ENCODE data around the gene FRAS1.

Gene FRAS1

GRCh38 chr4:78370631-78371372 is 313.7 kb downstream of the FRAS1 start:
- no peak for DNase-seq (ENCODE audit: low read depth)

DNA sequence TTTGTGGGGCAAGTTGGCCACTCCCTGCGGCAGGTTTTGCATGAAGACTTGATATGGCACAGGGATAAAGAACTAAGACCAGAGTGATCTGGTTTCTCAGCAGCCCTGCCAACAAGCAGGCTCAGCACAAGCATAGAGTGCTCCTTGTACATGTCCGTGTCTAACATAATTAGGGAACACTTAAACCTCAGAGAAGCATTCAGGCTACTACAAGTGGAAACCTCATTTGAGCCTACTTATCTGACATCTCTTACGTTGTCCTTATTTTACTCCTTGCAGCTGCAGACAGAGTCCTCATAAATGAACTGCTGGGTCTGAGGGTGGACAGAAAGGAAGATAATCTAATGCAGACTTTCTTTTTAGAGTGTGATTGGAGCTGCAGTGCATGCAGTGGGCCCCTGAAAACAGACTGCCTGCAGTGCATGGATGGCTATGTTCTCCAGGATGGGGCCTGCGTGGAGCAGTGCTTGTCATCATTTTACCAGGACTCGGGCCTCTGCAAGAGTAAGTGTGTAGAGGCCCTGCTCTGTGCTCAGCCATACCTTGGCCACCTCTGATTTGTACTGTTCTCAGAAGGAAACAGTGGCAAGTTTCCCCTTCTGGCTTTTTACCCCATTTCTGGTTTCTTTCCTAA is 315.3 kb downstream of the FRAS1 start:
- DNase-seq (ENCODE audit: low read depth), result no peak

DNA sequence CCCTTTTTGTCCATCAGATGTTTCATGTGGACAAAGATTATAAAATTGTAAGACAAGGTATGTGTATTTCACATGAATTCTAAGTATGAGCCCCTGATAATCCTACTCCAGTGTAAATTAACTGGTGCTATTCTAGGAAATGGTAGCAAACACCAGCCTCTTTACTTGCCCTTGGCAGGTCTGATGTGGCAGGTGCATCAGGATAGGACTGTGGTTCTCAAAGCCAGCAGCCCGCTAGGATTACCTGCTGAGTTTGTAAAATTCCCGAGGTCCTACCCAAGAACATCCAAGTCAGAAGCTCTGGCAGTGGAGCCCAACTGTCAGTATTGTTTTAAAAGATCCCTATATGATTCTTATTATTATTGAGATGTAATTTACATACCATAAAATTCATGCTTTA is 320.4 kb downstream of the FRAS1 start:
- DNase-seq (ENCODE audit: low read depth), result no peak

GRCh38 chr4:78379040-78379439 is 321.9 kb downstream of the FRAS1 start:
- DNase-seq (ENCODE audit: low read depth), result no peak

GRCh38 chr4:78379991-78380729 is 323.0 kb downstream of the FRAS1 start:
- DNase-seq (ENCODE audit: low read depth), result no peak

DNA sequence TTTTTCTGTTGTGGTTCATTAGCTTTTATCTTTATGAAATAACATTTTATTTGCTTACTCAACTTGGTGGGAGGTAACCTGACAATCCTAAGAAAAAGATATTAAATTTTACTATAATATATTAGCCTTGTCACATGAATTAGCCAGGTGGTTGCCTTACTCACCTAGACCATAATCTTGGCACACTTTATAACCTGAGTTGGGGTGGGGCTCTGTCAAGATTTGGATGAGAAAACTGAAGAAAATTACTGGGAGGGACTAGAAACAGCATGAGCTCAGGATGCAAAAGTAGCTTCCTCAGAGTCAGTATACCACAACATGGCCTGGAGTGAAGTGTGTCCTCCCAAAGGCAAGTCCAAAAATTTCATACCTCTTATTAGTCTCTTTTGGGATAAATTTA is 329.6 kb downstream of the FRAS1 start:
- no peak for DNase-seq (ENCODE audit: low read depth)

DNA sequence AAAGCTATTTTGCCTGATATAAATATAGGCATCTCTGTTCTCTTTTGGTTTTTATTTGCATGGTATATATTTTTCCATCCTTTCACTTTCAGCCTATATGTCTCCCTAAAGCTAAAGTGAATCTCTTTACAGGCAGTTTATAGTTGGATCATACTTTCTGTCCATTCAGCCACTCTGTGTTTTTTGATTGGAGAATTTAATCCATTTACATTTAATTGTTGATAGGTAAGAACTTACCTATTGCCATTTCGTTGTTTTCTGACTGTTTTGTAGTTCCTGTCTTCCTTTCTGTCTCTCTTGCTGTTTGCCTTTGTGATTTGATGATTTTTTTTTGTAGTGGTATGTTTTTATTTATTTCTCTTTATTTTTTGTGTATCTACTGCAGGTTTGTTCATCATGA is 338.5 kb downstream of the FRAS1 start:
- DNase-seq (ENCODE audit: low read depth), result no peak

- no peak for DNase-seq (ENCODE audit: low read depth)
Observed at GRCh38 chr4:78396613-78397291, 339.6 kb downstream of the FRAS1 start.

DNA sequence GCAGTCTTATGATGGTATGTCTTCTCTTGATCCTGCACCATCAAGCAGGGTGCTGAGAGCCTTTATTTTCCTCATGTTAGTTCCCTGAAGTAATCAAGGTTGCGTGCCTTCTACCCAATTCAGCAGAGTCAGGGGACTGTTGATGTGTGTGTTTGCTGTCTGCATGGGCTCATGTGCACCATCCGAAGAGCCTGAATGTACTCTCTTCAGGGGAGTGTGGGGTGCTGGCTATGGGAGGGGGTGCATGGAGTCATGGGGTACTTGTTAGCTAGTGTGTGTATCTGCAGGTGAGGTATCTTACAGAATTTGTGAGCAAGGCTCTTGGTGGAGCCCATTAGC is 340.1 kb downstream of the FRAS1 start:
- DNase-seq (ENCODE audit: low read depth), result no peak

DNA sequence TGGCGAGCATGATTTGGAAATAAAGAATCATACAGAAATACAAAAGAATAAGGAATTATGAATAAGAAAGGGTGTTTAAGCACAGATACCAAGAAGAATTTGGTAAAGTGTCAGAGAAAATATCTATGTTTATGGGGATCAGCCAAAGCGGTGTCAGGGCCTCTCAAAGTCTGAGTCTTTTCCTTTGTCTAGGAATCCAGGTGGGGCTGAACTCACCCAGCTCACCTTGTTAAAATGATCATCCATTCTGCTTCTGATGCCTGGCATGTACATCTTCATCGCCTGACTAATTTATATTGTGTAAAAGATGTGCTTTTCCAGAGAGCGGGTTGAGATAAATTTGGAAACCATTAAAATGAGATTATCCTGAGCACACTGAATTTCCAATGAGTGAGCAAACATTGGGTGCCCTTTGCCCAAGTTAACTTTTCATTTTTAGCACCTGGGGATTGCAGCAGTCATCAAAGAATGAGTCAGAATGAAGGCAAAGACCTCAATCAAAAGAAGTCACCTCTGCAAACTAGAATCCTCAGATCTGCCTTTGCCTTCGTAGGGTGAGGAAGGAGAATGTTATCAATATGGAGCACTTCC is 352.6 kb downstream of the FRAS1 start:
- DNase-seq (ENCODE audit: low read depth), result no peak

DNA sequence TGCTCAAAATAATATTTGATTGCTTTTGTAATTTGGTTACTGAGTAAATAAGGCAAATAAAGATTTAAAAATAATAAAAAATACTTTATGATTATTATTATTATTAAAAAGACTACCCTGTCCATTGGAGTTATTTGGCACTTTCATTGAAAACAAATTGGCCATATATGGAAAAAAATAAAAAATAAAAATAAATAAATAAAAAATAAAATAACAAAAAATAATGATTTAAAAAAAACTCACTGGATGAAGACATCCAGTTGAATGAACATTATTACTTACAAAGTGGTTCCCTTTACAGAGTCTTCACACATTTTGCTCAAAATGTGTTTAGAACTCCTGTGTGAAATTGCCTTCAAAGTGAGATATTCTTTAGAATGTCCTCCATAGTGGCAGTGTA is 353.1 kb downstream of the FRAS1 start:
- no peak for DNase-seq (ENCODE audit: low read depth)

- DNase-seq (ENCODE audit: low read depth), result no peak
Observed at GRCh38 chr4:78410676-78411075, 353.6 kb downstream of the FRAS1 start.

DNA sequence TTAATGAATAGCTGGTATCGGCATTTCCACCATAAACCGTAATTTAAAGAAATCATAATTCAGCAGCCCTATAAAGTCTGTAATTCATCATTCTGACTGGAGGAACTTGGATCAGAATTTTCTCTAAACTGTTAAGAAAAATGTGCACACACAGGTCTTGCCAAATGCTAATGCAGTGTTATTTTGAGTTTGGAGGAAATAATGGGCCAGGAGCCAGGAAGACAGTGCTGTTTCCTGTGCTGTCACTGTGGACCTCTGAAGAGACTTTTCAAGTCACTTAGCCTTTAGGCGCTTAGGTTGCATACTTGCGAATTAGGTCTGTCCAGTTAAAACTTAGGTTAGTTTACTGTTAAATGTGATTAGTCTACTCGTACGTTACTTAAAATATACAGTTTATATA is 357.0 kb downstream of the FRAS1 start:
- no peak for DNase-seq (ENCODE audit: low read depth)

DNA sequence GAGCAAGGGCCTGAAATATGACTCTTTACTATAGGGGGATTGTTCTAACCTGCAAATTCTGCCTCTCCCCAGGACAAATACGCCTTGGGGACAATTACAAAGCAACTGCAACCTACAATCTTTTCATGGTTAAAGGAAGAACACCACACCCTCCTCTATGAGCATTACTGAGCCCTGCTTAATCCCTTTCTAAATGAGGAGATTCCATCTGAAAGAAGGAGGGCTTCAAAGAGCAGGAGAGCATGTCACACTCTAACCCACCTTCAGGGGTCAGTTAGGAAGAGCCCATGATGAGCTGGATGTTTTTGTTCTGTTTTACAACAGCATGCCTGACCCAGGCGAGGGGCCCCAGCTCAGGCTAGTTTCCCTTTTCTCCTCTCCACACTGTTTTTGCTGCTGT is 360.5 kb downstream of the FRAS1 start:
- no peak for DNase-seq (ENCODE audit: low read depth)

GRCh38 chr4:78418406-78418805 is 361.3 kb downstream of the FRAS1 start:
- DNase-seq (ENCODE audit: low read depth), result no peak

- no peak for DNase-seq (ENCODE audit: low read depth)
Observed at GRCh38 chr4:78423790-78424189, 366.7 kb downstream of the FRAS1 start.

DNA sequence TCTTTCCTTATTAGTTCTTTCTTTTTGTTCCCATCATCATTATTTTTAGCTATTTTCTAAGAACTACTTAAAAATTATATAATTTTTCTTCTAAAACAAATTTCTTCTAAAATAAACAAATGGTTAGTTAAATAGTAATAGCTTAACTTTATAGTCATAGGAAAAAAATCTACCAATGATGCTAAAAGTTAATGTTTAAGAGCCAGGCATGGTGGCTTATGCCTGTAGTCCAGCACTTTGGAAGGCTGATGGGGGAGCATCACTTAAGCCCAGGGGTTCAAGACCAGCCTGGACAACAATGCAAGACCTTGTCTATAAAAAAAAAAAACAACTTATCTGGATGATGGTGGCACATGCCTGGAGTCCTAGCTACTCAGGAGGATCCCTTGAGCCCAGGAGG is 367.3 kb downstream of the FRAS1 start:
- DNase-seq (ENCODE audit: low read depth), result no peak

DNA sequence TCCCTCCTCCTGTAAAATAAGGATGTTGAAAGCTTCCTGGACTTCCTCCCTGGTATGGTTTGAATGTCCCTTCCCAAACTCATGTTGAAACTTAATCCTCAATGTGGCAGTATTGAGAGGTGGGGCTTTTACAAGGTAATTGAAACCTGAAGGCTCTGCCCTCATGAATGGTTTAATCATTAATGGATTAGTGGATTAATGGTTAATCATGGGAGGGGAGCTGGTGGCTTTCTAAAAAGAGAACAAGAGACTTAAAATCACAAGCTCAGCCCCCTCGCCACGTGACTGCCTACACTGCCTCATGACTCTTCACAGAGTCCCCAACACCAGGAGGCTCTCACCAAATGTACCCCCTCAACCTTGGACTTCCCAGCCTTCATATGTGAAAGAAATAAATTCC is 369.8 kb downstream of the FRAS1 start:
- no peak for DNase-seq (ENCODE audit: low read depth)

- no peak for DNase-seq (ENCODE audit: low read depth)
Observed at GRCh38 chr4:78428996-78429395, 371.9 kb downstream of the FRAS1 start.

GRCh38 chr4:78432896-78433295 is 375.8 kb downstream of the FRAS1 start:
- no peak for DNase-seq (ENCODE audit: low read depth)

- no peak for DNase-seq (ENCODE audit: low read depth)
Observed at GRCh38 chr4:78437608-78438088, 380.5 kb downstream of the FRAS1 start.

- DNase-seq (ENCODE audit: low read depth), result no peak
Observed at GRCh38 chr4:78439328-78439727, 382.2 kb downstream of the FRAS1 start.
